MCF 10A (cell line): ENCODE data around the gene ATP8B3. TPM values are rescaled to one million over a fixed set of nuclear protein-coding genes. Genes with fewer than 3 reads are reported as not detected.

Experiments used
- BruUV-seq: library from RNA; stranded (reverse); fragments of 400-500 nt; replicated peaks from 2 replicates; lab custom pipeline; 2021; lab: Mats Ljungman, UMichigan
- CTCF ChIA-PET: fragments of 300-600 bp; sonication (Branson Sonifier 250); formaldehyde crosslinking; extraction: SDS; loops from one replicate; lab custom pipeline; 2021; ENCODE audit warnings: antibody characterized with exemption, inconsistent platforms; lab: Yijun Ruan, JAX
- POLR2A ChIA-PET: fragments of 300-600, 350-650 bp; sonication (Branson Sonifier 250); formaldehyde crosslinking; extraction: SDS; loops from one replicate; lab custom pipeline; 2020; ENCODE audit warnings: antibody characterized with exemption, inconsistent platforms; lab: Yijun Ruan, JAX
- DNase-seq: peaks from one replicate; pipeline ENCODE4 v3.0.0-alpha.2; 2018; ENCODE audit not compliant: unreplicated experiment
- H3K27ac Mint-ChIP-seq: one replicate; pipeline ENCODE4 v1.8.0; 2022; ENCODE audit warnings: mild to moderate bottlenecking, low read depth, mixed read lengths; ENCODE audit not compliant: unreplicated experiment
- H3K27me3 Mint-ChIP-seq: one replicate; pipeline ENCODE4 v1.8.0; 2022; ENCODE audit warnings: mixed read lengths; ENCODE audit not compliant: insufficient read depth, unreplicated experiment
- H3K36me3 Mint-ChIP-seq: one replicate; pipeline ENCODE4 v1.8.0; 2022; ENCODE audit warnings: mild to moderate bottlenecking, moderate library complexity, mixed read lengths; ENCODE audit not compliant: insufficient read depth, unreplicated experiment
- H3K4me1 Mint-ChIP-seq: one replicate; pipeline ENCODE4 v1.8.0; 2022; ENCODE audit warnings: mixed read lengths; ENCODE audit not compliant: insufficient read depth, unreplicated experiment
- H3K4me3 Mint-ChIP-seq: one replicate; pipeline ENCODE4 v1.8.0; 2022; ENCODE audit warnings: mild to moderate bottlenecking, moderate library complexity, mixed read lengths; ENCODE audit not compliant: unreplicated experiment
- H3K9me3 Mint-ChIP-seq: one replicate; pipeline ENCODE4 v1.8.0; 2022; ENCODE audit warnings: mixed read lengths; ENCODE audit not compliant: unreplicated experiment
- intact Hi-C: fragments of 100-400 bp; cut with micrococcal nuclease; formaldehyde crosslinking; loops from 2 replicates; pipeline ENCODE4 v1.14.1; 2022
- total RNA-seq: library from RNA; stranded (reverse); gene quantifications from 2 replicates; pipeline ENCODE4 v1.2.3, GENCODE V29; 2022
- TF ChIP-seq, protein P1 (sequence below): fragments of 200-600 bp; IDR thresholded peaks from one replicate; pipeline ENCODE4 v1.8.0; 2022; ENCODE audit warnings: antibody characterized with exemption, mild to moderate bottlenecking; ENCODE audit not compliant: unreplicated experiment

ATP8B3 gene
- total RNA-seq, 1 experiment from 2014 or later, result 9.3 TPM

DNA sequence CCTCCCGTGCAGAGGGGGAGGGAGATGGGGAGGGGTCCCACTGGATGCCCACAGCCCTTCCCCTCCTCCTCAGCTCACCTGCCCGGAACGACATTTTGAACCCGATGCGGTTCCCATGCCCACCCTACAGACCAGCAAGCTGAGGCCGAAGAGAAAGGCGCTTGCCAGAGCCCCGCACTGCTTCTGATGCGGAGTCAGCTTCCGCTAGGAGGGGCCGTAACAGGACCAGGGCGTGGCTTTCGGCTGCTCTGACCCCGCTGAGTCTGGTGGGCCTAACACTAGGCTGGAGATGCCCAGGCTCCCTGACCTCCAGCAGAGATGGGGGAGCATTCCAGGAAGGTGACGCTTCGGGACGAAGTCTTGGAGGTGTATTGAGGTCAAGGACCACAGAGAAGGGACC is 52.1 kb downstream of the ATP8B3 start:
- ChIA-PET POLR2A (no interaction called here), CTCF (interaction anchor here (1.0 kb wide), 1 partner anchor 88 kb away, joined by 3 read pairs; no protein-coding TSS in a partner anchor)
- BruUV-seq, result no TSS peak
- no peaks in the 10 kb centered on the region for H3K9me3 Mint-ChIP-seq
- TF ChIP-seq, protein P1, sequence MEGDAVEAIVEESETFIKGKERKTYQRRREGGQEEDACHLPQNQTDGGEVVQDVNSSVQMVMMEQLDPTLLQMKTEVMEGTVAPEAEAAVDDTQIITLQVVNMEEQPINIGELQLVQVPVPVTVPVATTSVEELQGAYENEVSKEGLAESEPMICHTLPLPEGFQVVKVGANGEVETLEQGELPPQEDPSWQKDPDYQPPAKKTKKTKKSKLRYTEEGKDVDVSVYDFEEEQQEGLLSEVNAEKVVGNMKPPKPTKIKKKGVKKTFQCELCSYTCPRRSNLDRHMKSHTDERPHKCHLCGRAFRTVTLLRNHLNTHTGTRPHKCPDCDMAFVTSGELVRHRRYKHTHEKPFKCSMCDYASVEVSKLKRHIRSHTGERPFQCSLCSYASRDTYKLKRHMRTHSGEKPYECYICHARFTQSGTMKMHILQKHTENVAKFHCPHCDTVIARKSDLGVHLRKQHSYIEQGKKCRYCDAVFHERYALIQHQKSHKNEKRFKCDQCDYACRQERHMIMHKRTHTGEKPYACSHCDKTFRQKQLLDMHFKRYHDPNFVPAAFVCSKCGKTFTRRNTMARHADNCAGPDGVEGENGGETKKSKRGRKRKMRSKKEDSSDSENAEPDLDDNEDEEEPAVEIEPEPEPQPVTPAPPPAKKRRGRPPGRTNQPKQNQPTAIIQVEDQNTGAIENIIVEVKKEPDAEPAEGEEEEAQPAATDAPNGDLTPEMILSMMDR, result no peak
- peaks cover 94% of the 10 kb centered on the region for H3K27me3 Mint-ChIP-seq
- H3K27ac Mint-ChIP-seq, result no peak overlapping the region
- no peak for DNase-seq
- intact Hi-C loops, result no loop called here
- no peaks in the 10 kb centered on the region for H3K36me3 Mint-ChIP-seq
- H3K4me3 Mint-ChIP-seq, result no peak overlapping the region
- H3K4me1 Mint-ChIP-seq, result peaks cover 11% of the 10 kb centered on the region

DNA sequence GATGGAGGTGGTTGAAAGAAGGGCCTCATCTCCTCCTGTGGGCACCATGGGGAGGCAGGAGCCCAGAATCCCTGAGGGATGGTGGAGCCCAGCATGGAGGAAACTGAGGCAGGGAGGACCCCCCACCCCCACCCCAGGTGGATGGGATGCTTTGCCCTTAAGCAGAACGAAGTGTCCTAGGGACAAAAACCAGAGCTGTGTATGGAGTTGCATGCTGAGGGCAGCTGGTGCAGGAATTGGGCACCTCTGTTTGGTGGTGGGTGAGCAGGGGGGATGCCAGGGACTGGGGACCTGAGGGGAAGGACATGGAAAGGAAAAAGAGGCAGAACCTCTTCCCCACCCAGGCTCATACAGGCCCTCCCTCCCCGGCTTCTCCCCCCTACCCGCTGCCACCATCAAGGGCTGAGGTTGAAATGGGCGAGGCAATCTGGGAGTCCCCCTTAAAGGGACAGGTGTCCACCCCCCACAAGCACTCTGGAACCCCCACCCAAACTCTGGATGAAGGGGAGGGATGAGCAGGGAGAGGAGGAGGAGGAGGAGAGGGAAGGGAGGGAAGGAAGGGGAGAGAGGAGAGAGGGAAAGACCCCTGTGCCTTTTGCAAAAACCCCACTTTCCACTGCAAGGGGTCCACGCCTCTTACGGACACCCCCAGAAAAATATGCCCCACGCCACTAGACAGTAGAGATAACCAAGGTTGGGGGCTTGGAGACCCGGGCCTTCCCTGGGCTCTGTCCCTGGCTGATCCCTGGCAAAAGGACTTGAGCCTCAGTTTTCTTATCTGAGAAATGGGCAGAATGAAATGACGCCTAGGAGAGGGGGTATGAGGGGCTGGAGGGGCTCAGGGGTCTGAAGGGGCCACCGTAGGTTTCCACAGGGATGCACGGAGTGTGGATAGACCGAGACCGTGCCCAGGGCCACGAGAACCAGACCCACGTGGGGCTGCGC is 52.8 kb downstream of the ATP8B3 start:
- Mint-ChIP-seq H3K36me3 (no peaks in the 10 kb centered on the region), H3K4me1 (peaks cover 11% of the 10 kb centered on the region), H3K27ac (no peak overlapping the region), H3K4me3 (no peak overlapping the region), H3K27me3 (peaks cover 92% of the 10 kb centered on the region), H3K9me3 (no peaks in the 10 kb centered on the region)
- CTCF ChIA-PET, result no interaction called here
- POLR2A ChIA-PET, result no interaction called here
- no TSS peak for BruUV-seq
- TF ChIP-seq, protein P1, result no peak
- intact Hi-C loops, result no loop called here
- DNase-seq, result no peak

DNA sequence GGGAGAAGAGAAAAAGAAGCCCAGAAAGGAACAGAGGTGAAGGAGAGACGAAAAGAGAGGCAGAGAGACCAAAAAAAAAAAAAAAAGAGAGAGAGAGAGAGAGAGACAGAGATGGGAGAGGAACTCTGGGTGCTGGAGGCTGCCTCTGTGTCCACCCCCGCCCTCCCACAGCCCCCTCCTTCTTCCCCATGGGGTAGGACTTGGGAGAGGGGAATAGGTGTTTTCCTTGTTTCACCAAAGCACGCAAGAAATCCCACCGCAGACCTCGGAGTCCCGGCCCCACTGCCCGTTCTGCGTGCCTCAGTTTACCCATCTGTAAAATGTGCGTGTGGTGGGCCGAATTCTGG is 53.9 kb downstream of the ATP8B3 start:
- no peak for DNase-seq
- ChIA-PET POLR2A (no interaction called here), CTCF (no interaction called here)
- Mint-ChIP-seq H3K36me3 (no peaks in the 10 kb centered on the region), H3K27ac (peak overlapping the region; percentile 42), H3K4me1 (peaks cover 11% of the 10 kb centered on the region), H3K9me3 (no peaks in the 10 kb centered on the region), H3K4me3 (no peak overlapping the region), H3K27me3 (peaks cover 82% of the 10 kb centered on the region)
- TF ChIP-seq, protein P1, result no peak
- intact Hi-C loops, result no loop called here
- BruUV-seq, result no TSS peak

DNA sequence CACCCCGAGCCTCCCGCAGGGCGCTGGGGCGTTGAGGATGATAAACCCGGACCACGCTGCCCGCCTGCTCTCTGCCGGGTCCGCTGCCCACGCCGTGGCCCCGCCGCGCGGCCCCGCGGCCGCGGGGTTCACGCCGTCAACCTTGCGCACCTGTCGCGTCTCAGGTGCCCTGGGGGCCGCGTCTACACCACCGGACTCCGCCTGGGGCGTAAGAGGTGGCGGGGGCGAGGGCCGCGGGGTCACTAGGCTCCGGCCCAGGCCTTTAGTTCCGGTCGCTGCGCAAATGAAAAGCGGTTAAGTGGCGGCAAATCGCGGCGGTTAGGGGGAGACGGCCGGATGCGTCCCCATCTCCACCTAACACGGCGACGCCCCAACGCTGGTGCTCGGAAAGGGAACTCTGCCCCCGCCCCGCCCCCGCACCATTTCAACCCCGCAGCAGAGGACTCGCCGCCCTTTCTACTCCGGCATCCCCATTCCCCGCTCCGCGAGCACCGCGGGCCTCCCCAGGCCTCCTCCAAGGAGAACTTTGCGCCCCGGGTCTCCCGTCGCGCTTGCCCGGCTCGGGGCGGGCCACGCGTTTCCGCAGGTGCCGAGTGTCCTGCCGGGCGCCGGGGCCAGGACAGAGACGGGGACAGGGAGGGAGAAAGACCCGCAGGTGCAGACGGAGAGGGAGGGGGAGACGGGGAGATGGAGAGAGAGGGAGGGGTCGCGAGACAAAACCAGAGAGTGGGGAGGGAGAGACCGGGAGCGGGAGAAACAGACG is 54.4 kb downstream of the ATP8B3 start:
- POLR2A ChIA-PET, result no interaction called here
- peak overlapping the region; percentile 38 for H3K4me3 Mint-ChIP-seq
- H3K27ac Mint-ChIP-seq, result peak overlapping the region; percentile 42
- peaks cover 11% of the 10 kb centered on the region for H3K4me1 Mint-ChIP-seq
- H3K27me3 Mint-ChIP-seq, result peaks cover 76% of the 10 kb centered on the region
- no TSS peak for BruUV-seq
- H3K36me3 Mint-ChIP-seq, result no peaks in the 10 kb centered on the region
- TF ChIP-seq, protein P1, result no peak
- CTCF ChIA-PET, result no interaction called here
- DNase-seq, result no peak
- no peaks in the 10 kb centered on the region for H3K9me3 Mint-ChIP-seq
- intact Hi-C loops, result no loop called here
